ENCODE results near the gene SLC4A5.

GRCh38 chr2:74286725-74287124, 56.5 kb downstream of the SLC4A5 start:
- TF ChIP-seq FOXM1 (IDR thresholded peaks at IDR 0.05; ENCODE audit: borderline replicate concordance) (no peak), ELF4 (IDR thresholded peaks at IDR 0.05) (no peak), SP1 (IDR thresholded peaks at IDR 0.05) (no peak), BHLHE40 (IDR thresholded peaks at IDR 0.05; ENCODE audit: borderline replicate concordance) (no peak), FOXK2 (IDR thresholded peaks at IDR 0.05) (no peak), LEF1 (IDR thresholded peaks at IDR 0.05; ENCODE audit: borderline replicate concordance) (no peak), ZNF384 (IDR thresholded peaks at IDR 0.05) (no peak), SUZ12 (IDR thresholded peaks at IDR 0.05) (no peak)
